HG02884 (cell line): ENCODE results near the gene CFAP52.
"Not testable (repeated sequence)": the region's sequence is repeated elsewhere in the genome, so short reads cannot be mapped to it uniquely, and the experiment has no call there.

Experiments
- ATAC-seq: cut with Tn5 transposase; IDR thresholded peaks from one replicate; pipeline ENCODE4 v1.9.1; 2021; ENCODE audit warnings: mild to moderate bottlenecking, moderate library complexity; ENCODE audit not compliant: unreplicated experiment

CFAP52 gene

GRCh38 chr17:9568957-9569588 lies 7.4 kb upstream of the CFAP52 start:
- no peak for ATAC-seq

- ATAC-seq = no peak
Measured at GRCh38 chr17:9571201-9571600, 5.2 kb upstream of the CFAP52 start.

GRCh38 chr17:9575381-9576101 lies 901 bp upstream of the CFAP52 start, which contains the start of gene STX8:
STX8 (minus strand) TSS chr17:9575820; CDS start chr17:9575808, 12 bp downstream.
- peak; percentile 69 for ATAC-seq

- ATAC-seq = no peak
Measured at GRCh38 chr17:9577373-9577709, 899 bp downstream of the CFAP52 start.

GRCh38 chr17:9587969-9588656 lies 11.7 kb downstream of the CFAP52 start:
- ATAC-seq = no peak

- ATAC-seq = no peak
Measured at GRCh38 chr17:9594065-9594464, 17.6 kb downstream of the CFAP52 start.

GRCh38 chr17:9597638-9598037 lies 21.2 kb downstream of the CFAP52 start:
- not testable (repeated sequence) for ATAC-seq

- ATAC-seq = no peak
Measured at GRCh38 chr17:9598661-9599060, 22.2 kb downstream of the CFAP52 start.

- not testable (repeated sequence) for ATAC-seq
Measured at GRCh38 chr17:9604583-9604982, 28.1 kb downstream of the CFAP52 start.

GRCh38 chr17:9606453-9606852 lies 30.0 kb downstream of the CFAP52 start:
- no peak for ATAC-seq

GRCh38 chr17:9607058-9607457 lies 30.6 kb downstream of the CFAP52 start:
- not testable (repeated sequence) for ATAC-seq

GRCh38 chr17:9611557-9611956 lies 35.1 kb downstream of the CFAP52 start:
- ATAC-seq = no peak

GRCh38 chr17:9612006-9612405 lies 35.6 kb downstream of the CFAP52 start:
- ATAC-seq = no peak

GRCh38 chr17:9615486-9615885 lies 39.0 kb downstream of the CFAP52 start:
- ATAC-seq = no peak

- ATAC-seq = no peak
Measured at GRCh38 chr17:9622961-9623360, 46.5 kb downstream of the CFAP52 start.

GRCh38 chr17:9628509-9628908 lies 52.1 kb downstream of the CFAP52 start:
- ATAC-seq = no peak

GRCh38 chr17:9632741-9633140 lies 56.3 kb downstream of the CFAP52 start:
- ATAC-seq = no peak

GRCh38 chr17:9635340-9635739 lies 58.9 kb downstream of the CFAP52 start:
- ATAC-seq = no peak

- no peak for ATAC-seq
Measured at GRCh38 chr17:9636501-9636900, 60.1 kb downstream of the CFAP52 start.

- ATAC-seq = not testable (repeated sequence)
Measured at GRCh38 chr17:9640388-9640787, 63.9 kb downstream of the CFAP52 start.

- no peak for ATAC-seq
Measured at GRCh38 chr17:9643611-9644010, 67.2 kb downstream of the CFAP52 start.
